GM18519 (cell line): ENCODE data around the gene LRRN1.
"Not testable (repeated sequence)": the region's sequence is repeated elsewhere in the genome, so short reads cannot be mapped to it uniquely, and the experiment has no call there.

Experiments
- ATAC-seq: cut with Tn5 transposase; IDR thresholded peaks from one replicate; pipeline ENCODE4 v1.9.1; 2021; ENCODE audit warnings: mild to moderate bottlenecking, moderate library complexity; ENCODE audit not compliant: unreplicated experiment, low FRiP score

LRRN1 gene

DNA sequence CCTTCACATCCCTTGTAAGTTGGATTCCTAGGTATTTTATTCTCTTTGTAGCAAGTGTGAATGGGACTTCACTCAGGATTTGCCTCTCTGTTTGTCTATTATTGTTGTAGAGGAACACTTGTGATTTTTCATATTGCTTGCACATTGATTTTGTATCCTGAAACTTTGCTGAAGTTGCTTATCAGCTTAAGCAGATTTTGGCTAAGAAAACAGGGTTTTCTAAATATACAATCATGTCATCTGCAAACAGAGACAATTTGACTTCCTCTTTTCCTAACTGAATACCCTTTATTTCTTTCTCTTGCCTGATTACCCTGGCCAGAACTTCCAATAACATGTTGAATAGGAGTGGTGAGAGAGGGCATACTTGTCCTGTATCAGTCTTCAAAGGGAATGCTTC, 88.1 kb downstream of the LRRN1 start:
- not testable (repeated sequence) for ATAC-seq

DNA sequence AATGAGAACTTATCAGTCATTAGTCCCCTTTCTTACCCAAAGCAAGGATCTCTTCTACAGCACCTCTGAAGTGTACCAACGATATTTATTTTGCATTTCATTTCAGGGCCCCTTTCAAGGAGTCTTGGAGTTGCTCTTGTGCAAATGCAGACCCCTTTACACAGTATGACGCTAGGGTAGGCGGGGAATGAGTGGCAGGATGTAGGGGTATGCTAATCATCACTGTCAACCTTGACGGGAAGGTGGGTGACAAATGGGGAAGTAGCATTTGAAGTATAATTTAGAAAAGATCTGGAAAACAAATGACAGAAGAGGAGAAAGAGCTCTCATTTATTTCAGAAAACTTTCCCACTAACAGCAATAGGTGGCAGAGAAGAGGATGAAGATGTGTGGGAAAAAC, 94.4 kb downstream of the LRRN1 start:
- ATAC-seq, result no peak
